Endometrium (tissue), 2 donors: ENCODE data around the gene LPCAT1.
"Not testable (repeated sequence)": the region's sequence is repeated elsewhere in the genome, so short reads cannot be mapped to it uniquely, and the experiment has no call there.

Experiments
- FAIRE-seq: peaks from 2 replicates; lab custom pipeline; 2012; peaks lifted over from hg19 to GRCh38; lab: Jason Lieb, UNC
- donor health status: control.
- donor health status: control.

Gene LPCAT1

DNA sequence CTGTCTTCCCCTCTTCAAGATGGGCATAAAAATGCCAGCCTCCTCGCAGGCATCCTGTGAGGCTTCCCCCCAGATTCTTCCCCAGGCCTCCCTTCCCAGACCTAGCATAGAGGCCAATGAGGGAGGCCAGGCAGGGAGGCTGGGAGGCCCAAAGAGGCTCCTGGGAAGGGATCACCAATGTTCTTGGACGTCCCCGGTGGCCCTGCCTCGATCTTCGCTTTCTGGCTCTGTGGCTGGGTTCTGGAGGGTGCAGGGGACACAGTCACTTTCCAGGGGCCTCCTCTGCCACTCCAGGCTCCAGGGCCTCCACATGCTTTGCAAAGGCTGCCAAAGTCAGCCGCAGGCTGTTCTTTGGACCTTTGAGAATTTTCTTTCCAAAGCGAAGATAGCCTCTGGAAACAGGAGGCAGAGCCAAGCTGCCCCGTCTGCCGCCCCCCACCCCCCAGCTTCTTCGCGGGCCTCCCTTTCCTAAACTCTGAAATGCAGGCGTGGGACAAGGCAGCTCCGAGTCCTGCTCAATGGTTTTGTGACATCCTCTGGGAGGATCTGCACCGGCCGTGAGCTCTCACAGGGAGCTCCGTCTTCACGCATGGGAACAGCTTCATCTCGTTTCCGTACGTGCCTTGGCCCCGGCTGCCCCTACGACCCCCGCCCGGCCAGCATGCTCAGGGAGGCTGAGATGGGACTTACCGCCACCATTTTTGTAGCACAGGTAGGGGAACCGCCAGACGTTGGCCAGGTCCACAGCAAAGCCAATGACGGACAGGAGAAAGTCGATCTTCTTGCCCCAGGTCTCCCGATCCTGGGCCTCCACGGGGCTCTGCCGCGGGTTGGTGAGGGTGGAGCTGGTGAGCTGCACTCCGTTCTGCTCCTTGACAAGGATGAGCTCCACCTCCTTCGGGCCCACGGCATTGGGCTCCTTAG lies 81.3 kb downstream of the LPCAT1 start:
- FAIRE-seq: no peak

- no peak for FAIRE-seq
These were observed 82.4 kb downstream of the LPCAT1 start for GRCh38 chr5:1441166-1441865.

DNA sequence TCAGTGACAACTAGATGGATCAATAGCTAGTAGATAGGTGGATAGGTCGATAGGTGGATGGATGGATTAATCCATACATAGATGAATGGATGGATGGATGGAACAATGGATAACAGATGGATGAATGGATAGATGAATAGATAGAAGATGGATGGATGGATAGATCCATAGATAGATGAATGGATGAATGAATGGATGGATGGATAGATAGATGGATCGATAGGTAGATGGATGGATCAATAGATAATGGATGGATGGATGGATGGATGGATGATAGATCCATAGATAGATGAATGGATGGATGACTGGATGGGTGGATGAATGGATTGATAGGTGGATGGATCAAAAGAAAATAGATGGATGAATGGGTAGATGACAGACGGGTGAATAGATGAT lies 83.7 kb downstream of the LPCAT1 start:
- no peak for FAIRE-seq

DNA sequence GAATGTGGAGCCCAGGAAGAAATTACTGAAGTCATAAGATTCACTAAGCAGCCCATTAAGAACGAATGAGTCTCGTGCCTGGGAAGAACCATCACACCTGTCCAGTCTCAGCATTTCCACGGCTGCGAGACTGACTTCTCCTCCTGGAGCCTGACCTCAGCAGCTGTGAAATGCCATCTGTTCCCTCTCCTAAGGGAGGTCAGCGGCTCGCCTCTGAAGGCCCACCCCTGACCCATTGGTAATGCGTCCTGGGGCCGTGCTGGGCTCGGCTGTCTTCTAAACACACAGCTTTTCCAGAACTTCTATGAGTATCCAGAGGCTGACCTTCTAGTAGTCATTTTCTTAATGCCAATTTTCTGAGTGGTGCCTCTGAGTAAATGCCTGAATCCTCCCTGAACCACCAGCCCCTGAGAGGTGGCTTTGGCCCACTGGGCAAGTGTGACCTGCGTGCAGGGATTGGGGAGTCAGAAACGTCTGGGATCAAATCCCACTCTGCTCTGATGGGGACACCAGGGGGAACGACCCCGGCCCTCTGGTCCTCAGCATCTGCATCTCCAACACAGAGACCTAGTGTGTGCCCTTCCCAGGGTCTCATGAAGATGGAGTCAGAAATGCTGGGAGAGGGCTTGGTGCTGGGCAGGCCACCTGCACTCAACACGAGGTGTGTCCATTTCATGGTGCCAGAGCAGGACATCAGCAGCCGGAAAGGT lies 84.2 kb downstream of the LPCAT1 start:
- no peak for FAIRE-seq

DNA sequence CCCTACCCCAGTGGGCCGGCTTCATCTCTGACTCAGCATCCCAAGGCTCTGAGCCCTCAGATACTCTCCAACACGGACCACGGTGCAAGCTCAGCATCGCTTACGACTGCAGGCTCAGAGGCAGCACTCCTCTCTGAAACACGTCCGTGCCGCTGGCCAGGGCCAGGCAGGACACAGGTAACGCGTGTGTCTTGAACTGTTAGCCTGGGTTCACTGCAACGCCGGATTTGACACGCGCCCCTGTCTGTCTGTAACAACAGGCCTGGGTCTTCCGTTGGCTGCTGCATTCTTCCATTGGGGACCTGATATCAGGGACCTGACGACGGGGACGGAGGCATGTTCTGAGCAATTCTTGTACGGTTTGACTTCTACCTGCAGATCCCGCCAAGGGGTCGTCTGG lies 84.9 kb downstream of the LPCAT1 start:
- FAIRE-seq: no peak

GRCh38 chr5:1437876-1438559 lies 85.7 kb downstream of the LPCAT1 start:
- no peak for FAIRE-seq

GRCh38 chr5:1437226-1437829 lies 86.4 kb downstream of the LPCAT1 start:
- no peak for FAIRE-seq

- FAIRE-seq: no peak
These were observed 87.1 kb downstream of the LPCAT1 start for GRCh38 chr5:1436681-1437080.

- FAIRE-seq: no peak
These were observed 87.7 kb downstream of the LPCAT1 start for GRCh38 chr5:1436036-1436435.

GRCh38 chr5:1435369-1435768 lies 88.4 kb downstream of the LPCAT1 start:
- no peak for FAIRE-seq

GRCh38 chr5:1432296-1432695 lies 91.5 kb downstream of the LPCAT1 start:
- no peak for FAIRE-seq

- FAIRE-seq: no peak
These were observed 91.9 kb downstream of the LPCAT1 start for GRCh38 chr5:1431896-1432295.

DNA sequence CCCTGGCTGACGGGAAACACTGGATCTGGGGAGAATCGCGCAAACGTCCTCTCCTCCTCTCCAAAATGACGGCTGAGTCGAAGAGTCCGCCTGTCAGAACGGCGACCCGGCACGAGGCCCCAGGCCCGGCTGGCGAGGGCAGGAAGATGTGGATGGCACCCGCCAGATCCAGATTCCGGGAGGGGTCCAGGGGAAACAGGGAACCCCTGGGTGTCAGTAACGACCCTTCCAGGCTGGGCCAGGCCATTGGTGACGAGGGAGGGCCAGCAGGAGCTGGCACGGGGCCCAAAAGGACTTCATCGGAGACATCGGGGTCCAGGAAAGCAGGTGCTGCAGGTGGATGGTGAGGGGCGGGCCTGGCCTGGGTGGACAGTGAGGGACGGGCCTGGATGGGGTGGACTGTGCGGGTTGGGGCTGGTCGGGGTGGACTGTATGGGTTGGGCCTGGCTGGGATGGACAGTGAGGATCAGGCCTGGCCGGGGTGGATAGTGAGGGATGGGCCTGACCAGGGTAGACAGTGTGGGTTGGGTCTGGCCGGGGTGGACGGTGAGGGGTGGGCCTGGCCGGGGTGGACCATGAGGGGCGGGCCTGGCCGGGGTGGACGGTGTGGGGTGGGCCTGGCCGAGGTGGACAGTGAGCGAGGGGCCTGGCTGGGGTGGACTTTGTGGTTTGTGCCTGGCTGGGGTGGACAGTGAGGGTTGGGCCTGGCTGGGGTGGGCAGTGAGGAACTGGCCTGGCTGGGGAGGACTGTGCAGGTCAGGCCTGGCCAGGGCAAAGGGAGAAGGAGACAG lies 92.5 kb downstream of the LPCAT1 start:
- no peak for FAIRE-seq

DNA sequence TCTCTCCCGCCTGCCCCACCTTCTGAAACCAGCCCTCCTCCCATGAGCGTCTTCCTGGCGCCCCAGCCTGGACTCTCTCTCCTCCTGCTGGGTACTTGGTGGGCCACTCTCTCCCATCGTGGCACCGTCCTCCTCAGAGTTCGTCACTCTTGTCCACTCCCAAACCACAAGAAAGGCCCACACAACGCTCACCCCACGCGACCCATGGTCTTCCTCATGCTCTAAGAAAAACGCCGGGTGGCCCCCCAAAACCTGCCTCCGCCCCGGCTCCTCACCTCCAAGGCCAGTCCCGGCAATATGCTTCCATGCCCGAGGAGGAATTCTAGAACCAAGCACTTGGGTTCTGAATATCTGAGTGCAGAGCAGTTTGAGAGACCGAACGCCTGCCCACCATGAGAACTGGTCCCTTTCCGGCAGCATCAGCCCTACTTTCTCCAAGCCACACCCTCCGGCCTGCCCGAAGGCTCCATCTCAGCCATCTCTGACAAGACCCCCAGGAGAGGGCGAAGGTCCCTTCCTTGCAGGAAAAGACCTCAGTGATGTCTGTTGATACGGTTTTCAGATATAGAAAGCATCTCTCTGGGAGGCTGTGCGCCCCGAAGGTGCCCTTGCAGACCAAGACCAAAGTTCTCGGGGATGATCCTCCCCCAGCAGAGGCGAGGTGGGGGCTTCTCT lies 93.5 kb downstream of the LPCAT1 start:
- FAIRE-seq: no peak

GRCh38 chr5:1429496-1429895 lies 94.3 kb downstream of the LPCAT1 start:
- no peak for FAIRE-seq

- no peak for FAIRE-seq
These were observed 94.7 kb downstream of the LPCAT1 start for GRCh38 chr5:1429066-1429465.

DNA sequence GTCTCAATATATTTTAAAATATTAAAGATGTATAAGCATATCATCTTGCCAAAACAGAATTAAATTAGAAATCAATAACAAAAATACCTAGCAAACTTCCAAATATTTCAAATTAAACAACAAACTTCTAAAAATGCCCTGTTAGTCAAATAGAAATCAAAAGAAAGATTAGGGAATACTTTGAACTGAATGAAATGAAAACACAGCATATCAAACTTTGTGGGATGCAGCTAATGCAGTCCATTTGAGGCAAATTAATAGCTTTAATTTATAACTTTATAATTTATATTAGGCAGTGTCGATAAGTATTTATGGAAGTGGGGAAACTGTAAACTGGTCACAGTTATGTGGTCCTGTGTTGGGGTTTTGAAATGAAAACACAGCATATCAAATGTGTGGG lies 95.7 kb downstream of the LPCAT1 start:
- no peak for FAIRE-seq

DNA sequence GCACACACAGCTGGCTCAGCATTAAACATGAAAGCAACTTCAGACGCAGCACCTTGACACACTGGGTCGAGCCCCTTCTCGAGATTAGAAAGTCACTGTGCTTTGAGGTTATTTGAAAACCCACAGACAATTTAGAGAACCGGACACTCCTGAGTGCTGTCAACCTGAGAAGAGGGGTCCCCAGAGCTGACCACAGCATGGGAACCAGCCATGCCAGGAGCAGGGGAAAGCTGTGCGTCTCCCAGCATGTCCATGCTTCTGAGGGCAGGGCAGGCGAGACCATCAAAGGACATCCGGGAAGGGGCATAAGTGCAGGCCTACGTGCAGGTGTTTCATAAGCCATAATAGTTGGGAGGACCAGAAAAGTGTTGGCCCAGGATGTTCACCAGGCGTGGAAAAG lies 99.0 kb downstream of the LPCAT1 start:
- no peak for FAIRE-seq

DNA sequence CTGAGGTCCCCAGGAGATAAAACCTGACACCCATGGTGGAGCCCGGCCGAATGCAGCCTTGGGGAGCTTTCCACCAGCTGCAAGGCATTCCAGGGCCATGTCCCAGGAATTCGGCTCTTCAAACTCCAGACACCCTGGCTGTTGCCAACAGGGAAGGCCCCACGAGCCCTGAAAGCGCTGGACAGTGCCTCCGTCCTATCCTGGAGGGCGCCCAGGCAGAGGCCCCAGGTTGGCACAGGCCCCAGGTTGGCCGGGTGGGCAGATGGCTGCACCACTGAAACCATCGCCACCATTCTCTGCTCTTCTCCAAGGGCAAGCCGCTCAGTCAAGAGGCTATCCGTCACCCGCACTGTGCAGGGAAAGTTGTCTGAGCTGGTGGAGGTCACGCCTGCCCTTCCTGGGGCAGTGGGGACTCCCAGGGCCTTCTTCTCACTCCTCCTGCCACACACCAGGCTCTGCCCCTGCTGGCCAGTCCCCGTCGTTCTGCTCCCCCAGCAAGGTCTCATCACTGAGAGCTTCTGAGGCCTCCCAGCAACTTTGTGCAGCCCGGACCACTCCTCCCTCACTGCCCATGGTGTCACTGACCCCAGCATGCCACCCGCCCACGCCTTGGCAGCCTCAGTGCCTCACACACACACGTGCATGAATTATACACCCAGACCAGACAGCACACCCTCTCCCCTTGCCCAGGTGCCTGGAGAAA lies 99.7 kb downstream of the LPCAT1 start:
- no peak for FAIRE-seq

DNA sequence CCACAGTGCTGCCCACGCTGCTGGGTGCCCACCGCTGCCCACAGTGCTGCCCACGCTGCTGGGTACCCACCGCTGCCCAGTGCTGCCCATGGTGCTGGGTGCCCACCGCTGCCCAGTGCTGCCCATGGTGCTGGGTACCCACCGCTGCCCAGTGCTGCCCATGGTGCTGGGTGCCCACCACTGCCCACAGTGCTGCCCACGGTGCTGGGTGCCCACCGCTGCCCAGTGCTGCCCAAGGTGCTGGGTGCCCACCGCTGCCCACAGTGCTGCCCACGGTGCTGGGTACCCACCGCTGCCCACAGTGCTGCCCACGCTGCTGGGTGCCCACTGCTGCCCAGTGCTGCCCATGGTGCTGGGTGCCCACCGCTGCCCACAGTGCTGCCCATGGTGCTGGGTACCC lies 101.2 kb downstream of the LPCAT1 start:
- FAIRE-seq: not testable (repeated sequence)
